GM12878 (cell line): ENCODE results near the gene CMTM1.

Source experiments
- ATF2 ChIP-seq: IDR thresholded peaks from 2 replicates; pipeline ENCODE4 v1.6.1; 2012; ENCODE audit warnings: low read length, inconsistent platforms
- BCL11A ChIP-seq: IDR thresholded peaks from 2 replicates; pipeline ENCODE4 v1.6.1; 2011; ENCODE audit warnings: low read depth, low read length
- CTCF ChIP-seq, 3 experiments: IDR thresholded peaks in 2 of 3; conservative IDR thresholded peaks in 1 of 3; 2 replicates each; pipeline ENCODE4 v1.5.1; 2011; ENCODE audit warnings: low read depth in 3 of 3, low read length in 3 of 3, mild to moderate bottlenecking in 3 of 3, control low read depth in 2 of 3, moderate library complexity in 2 of 3, inconsistent platforms in 1 of 3, mixed read lengths in 1 of 3; ENCODE audit not compliant: control insufficient read depth in 2 of 3, insufficient read depth in 1 of 3; ENCODE audit errors: extremely low read depth in 1 of 3
- NR2C1 ChIP-seq: fragments of 450-650 bp; IDR thresholded peaks from 2 replicates; pipeline ENCODE4 v1.6.1; 2017; ENCODE audit warnings: antibody characterized with exemption, mild to moderate bottlenecking, moderate library complexity
- PAX5 ChIP-seq: IDR thresholded peaks from 2 replicates; pipeline ENCODE4 v1.6.1; 2011; ENCODE audit warnings: low read depth, low read length, borderline replicate concordance
- POLR2A ChIP-seq: IDR thresholded peaks from 2 replicates; pipeline ENCODE4 v1.6.1; 2011; ENCODE audit warnings: low read depth, mild to moderate bottlenecking, low read length
- POLR2AphosphoS5 ChIP-seq: IDR thresholded peaks from 2 replicates; pipeline ENCODE4 v1.6.1; 2011; ENCODE audit warnings: mild to moderate bottlenecking, low read length, inconsistent platforms
- RFX5 ChIP-seq: IDR thresholded peaks from 2 replicates; pipeline ENCODE4 v1.6.1; 2011; ENCODE audit warnings: low read depth, low read length, improper control_type of control experiment
- SUZ12 ChIP-seq: fragments of 200-600 bp; sonication (generic); IDR thresholded peaks from one replicate; pipeline ENCODE4 v1.6.1; 2018; ENCODE audit warnings: antibody characterized with exemption, mild to moderate bottlenecking; ENCODE audit not compliant: unreplicated experiment
- TAF1 ChIP-seq: IDR thresholded peaks from 2 replicates; pipeline ENCODE4 v1.6.1; 2011; ENCODE audit warnings: mild to moderate bottlenecking, low read depth, low read length, borderline replicate concordance
- TCF12 ChIP-seq: IDR thresholded peaks from 2 replicates; pipeline ENCODE4 v1.6.1; 2011; ENCODE audit warnings: low read depth, mild to moderate bottlenecking, low read length
- ZBTB40 ChIP-seq: fragments of 450-650 bp; IDR thresholded peaks from 2 replicates; pipeline ENCODE4 v1.6.1; 2016; ENCODE audit warnings: mild to moderate bottlenecking, moderate library complexity, borderline replicate concordance
- ZNF207 ChIP-seq: fragments of 450-650 bp; IDR thresholded peaks from 2 replicates; pipeline ENCODE4 v1.6.1; 2014; ENCODE audit warnings: antibody characterized with exemption, mild to moderate bottlenecking, borderline replicate concordance

- TF ChIP-seq TCF12 (no peak), NR2C1 (no peak), CTCF (IDR thresholded peaks at IDR 0.05 in 2 of 3, conservative IDR thresholded peaks at IDR 0.05 in 1 of 3; ENCODE audit: control insufficient read depth in 2 of 3, extremely low read depth in 1 of 3, insufficient read depth in 1 of 3, low read depth in 3 of 3, low read length in 3 of 3) (no peak), POLR2A (no peak), ZBTB40 (no peak), ZNF207 (no peak), ATF2 (no peak), SUZ12 (no peak), TAF1 (no peak), PAX5 (no peak), BCL11A (no peak), RFX5 (no peak), POLR2AphosphoS5 (no peak)
These were observed 31.9 kb upstream of the CMTM1 start for GRCh38 chr16:66534376-66534799.
